Stimulated activated CD4-positive, alpha-beta T cell treated with anti-CD3 and anti-CD28 coated beads, Interleukin-1b, Interleukin-23, amount 100 ng/mL, for 4 hours (primary cell): ENCODE data around the gene GSE1.

Experiments
- DNase-seq, 2 donors: peaks; one replicate each; pipeline ENCODE4 v3.0.0-alpha.2; 2020; ENCODE audit warnings: low read depth in 2 of 2

Gene GSE1

DNA sequence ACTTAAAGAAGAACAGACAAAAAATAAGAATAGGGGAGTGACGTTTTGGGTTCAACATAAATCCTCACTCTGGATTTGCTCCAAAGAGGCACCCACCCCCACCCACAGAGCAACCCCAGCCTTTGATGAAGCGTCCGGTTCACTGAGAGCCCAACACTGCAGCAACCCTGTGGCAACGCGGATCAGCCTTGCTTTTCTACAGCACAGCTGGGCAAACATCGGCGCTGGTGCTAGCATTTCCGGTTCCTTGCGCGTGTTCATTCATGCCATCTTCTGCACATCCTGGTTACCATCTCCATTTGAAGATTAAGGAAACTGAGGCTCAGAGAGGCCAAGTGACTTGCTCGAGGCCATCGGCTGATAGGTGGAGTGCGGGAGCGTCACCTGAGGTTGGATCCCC, 84.3 kb downstream of the GSE1 start:
- DNase-seq = no peak

DNA sequence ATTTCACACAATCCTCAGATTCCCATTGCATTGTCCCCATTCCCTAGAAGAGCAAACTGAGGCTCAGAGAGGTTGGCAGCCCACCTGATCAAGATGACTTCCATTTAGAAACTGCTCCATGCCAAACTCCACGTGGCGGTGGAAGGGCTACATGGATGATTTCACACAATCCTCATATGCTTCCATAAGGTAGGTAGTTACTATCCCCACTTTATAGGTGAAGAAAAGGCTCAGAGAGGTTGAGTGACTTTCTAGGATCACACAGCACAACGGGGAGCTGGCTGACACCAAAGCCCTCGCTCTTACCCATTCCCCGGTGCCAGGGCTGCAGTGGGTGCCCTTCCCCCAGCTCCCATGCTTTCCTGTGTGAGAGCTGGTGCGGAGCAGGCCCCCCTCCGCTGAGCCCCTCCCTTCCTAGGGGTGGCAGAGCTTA, 85.4 kb downstream of the GSE1 start:
- DNase-seq = no peak

DNA sequence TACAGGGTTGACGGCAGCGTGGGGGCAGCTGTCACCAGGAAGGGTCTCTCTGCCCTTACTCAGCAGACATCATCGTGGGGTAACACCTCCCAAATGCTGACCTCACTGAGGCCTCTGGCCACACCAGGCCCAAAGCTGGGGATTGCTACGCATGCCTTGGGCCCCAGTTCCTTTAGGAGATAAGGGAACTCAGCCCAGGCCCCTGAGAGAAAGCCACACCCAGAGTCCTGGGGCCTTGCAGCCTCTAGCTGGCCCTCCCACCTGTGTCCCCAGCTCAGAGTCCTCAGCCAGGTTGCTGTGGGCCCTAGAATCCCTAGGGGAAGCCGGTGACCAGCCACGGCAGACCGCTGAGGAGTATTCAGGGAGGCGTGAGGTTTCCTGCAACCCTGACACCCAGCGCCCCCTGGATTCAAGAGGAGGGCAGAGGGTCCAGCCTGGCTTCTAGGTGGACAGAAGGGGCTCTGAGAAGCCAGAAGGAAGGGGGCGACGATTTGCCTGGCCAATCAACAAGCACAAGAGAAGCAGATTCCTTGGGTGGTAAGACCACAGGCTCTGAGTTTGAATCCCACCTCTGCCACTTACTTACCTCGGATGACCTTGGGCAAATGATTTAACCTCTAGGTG, 85.9 kb downstream of the GSE1 start:
- DNase-seq = no peak

DNA sequence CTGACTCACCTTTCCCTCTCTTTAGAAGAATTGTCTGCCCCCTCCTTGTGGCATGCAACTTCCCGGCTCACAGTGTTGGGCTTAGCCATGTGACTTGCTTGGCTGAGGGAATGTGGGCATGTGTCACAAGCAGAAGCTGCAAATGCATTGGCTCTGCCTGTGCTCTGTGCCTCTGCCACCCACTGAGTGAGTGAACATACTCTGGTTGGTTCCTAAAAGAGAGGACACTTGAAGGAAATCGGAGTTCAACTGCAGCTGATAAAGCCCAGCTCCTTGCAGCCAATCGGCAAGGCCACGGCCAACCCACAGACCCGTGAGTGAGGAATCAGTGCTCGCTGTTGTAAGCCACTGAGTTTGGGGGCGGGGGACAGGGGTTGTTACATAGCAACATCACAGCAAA, 86.5 kb downstream of the GSE1 start:
- DNase-seq = no peak

DNA sequence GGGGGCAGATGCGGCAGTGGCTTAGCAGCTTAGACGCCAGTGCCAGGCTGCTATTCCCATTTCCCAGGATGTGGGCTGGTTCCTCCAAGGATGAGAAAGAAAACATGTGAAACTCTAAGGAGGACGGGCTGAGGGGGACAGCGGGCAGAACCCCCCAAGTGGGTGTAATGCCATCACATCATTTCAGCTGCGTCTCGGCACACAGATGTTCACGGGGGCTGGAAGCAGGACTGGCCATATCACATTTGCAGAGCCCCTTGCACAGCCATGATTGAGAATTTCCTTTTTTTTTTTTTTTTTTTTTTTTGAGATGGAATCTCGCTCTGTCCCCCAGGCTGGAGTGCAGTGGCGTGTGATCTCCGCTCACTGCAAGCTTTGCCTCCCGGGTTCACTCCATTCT, 90.9 kb downstream of the GSE1 start:
- DNase-seq = no peak

DNA sequence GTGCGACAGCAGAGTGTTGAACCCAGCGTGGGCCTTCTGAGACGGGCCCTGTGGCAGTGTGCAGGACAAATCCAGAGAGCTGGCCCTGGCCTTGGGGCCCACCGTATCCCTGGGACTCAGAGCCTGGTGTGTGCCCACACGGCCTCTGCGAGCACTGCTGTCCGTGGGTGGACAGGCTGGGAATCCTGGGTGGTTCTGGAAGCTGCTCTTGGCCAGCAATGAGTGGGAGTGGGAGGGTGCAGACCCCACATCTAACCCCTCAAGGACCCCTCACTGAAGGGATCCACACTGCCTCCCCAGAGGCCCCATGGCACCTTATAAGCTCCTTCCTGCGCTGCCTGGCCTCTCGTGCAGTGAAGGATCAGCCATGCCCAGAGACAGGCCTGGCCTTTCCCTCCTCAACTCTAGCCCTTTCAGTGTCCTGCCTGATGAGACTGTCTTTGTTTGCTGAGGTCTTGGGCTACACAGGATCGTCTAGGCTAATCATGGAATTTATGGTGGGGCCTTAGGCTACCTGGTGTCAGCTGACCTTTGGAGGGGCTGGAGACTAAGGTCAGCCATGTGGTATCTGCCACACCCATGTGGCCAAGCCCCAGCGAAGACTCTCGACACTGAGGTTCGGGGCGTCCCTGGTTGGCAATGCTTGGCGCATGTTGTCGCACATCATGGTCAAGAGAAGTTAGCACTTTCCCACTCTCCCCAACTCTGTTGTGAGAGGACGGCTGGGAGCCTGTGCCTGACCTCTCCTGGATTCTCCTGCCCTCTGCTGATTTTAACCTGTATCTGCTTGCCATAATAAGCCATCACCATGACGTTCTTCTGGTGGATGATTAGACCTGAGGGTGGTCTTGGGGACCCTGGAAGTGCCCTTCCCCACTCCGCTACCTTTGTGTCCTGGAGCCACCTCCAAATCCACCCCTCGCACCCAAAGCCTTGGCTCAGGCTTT, 92.1 kb downstream of the GSE1 start:
- no peak for DNase-seq

DNA sequence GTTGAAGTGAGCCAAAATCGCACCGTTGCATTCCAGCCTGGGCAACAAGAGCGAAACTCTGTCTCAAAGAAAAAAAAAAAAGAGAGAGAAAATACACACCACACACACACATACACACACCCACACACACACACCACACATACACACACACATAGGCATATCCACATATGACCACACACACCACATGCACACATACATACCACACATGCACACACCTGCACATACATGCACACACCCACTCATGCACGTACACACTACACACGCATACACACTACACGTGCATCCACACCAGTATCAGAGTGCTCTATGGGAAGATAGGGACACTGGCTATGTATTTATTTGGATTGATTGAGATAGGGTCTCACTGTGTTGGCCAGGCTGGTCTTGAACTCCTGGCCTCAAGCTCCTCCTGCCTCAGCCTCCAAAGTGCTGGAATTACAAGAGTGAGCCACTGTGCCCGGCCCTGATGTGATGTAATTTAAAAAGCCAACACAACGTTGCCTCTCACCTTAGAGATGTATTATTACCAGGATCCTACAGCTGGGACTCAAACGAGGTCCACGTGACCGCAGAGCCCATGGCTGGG, 93.4 kb downstream of the GSE1 start:
- DNase-seq = no peak

DNA sequence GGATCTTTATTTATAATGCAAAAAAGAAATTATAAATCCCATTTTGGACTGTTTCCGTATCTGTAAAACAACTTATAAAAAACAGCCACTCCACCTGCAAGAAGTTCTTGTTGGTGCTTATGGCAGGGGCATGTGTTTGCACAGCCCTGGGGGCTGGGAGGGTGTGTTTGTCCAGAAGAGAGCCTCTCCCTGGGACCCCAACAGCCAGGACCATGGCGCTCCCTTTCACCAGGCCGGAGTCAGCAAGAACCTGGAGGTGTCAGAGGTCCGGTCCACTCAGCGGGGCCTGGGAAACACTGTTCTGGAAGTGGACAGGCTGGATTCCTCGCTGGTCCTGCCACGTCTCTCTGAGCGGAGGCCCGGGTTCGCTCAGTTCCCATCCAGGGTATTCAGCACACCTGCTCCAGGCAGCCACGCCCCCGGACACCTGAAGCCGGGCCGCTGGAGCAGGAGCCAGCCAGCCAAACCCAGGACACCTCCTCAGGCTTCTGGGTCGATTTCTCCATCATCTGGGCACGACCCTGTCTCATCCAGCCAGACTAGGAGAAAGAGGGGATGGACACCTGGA, 94.5 kb downstream of the GSE1 start:
- no peak for DNase-seq

DNA sequence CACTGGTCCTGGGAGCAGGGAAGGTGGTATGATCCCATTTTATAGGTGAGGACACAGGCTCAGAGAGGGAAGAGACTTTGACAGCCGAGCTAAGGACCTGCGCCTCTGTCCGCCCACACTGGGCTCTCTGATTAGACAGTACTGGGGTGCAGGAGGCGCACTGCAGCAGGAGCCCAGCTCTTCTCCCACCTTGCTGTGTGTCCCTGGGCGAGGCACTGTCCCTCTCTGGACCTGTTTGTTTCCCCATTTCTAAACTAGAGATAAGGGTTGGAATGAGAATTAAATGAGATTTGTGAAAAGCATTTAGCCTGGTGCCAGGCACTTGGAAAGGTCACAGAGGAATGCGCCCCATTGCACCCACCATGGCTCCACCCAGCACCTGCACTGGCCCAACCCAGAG, 95.2 kb downstream of the GSE1 start:
- DNase-seq = no peak

DNA sequence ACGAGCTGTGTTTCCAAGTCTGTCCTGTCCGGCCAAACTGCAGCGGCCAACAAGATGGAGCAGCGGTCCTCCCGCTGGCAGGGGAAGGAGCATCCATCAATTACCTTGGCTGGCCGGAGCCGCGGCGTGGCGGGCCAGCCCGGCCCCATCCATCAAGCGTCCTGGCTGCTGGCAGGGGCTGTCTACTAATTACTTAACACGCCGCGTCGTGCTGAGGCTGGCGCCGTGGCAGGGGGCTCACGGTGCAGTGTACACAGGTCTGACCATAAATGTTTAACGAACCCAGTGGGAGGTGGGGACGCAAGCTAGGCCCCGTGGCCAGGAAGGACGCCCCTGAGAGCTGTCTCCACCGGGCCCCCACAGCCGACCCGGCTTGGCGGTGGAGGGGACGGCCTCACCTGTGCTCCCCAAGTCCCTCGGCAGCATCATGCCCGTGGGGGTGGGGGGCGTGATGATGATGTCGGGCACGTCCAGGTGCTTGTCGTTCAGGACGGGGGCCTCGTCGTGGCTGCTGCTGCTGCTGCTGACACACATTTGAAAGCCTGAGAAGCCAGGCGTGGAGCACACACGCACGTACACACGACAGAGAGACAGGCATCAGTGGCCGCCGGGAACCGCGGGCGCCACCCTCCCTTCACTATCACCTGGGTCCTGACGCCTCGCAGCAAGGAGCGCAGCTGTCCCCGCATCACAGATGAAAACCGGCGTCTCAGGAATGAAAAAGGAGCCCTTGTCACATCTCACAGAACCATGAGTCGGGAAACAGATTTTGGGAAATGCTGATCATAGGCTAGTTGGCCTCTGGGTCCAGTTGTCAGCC, 96.9 kb downstream of the GSE1 start:
- no peak for DNase-seq

DNA sequence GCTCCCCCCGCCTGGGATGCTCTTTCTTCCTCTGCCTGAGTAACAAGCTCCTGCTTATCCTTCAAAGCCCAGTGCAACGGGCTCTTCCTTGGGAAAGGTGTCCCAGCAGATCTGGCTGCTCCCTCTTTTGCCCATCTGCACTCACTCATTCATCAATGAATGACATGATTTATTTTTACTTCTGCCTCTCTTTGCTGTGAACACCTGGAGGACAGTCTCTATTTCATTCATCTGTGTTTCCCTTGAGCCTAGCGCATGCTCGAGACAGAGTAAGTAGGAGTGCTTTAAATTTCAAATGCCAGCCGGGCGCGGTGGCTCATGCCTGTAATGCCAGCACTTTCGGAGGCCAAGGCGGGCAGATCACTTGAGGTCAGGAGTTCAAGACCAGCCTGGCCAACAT, 97.6 kb downstream of the GSE1 start:
- DNase-seq = no peak

DNA sequence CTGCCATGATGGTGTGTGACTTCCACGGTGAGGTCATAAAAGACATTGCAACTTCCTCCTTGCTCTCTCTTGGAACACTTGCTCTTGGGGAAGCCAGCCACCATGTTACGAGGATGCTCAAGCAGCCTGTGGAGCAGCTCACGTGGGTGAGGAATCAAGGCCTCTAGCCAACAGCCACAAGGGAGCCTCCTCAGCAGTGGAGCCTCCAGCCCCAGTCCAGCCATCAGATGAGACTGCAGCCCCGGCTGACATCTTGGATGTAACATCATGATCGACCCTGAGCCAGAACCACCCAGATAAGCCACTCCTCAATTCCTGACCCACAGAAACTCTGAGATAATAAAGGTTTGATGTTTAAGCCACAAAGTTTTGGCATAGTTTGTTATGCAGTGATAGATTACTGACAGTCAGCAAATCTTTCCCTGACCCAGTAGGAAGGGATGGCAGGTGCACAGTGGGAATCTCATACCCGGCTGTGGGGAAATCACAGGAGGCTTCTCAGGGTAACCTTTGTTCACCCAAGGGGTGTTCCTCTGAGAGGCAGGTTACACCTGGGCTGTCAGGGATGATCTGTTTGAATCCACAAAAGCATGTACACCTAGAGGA, 99.0 kb downstream of the GSE1 start:
- no peak for DNase-seq

DNA sequence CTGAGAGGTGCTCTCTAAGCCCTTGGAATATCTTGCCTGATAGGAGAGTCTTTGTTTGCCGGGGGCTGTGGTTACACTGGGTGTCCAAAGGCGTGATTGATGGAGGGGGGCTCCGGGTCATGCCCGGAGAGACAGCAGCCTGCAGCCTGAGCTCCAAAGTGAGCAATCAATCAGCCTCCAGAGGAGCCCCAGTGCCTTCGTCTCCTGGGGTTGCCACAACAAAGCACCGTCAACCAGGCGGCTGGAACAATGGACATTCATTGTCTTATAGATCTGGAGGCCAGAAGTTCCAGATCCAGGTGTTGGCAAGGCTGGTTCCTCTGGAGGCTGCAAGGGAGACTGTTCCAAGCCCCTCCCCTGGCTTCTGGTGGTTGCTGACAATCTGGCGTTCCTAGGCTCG, 99.7 kb downstream of the GSE1 start:
- no peak for DNase-seq

DNA sequence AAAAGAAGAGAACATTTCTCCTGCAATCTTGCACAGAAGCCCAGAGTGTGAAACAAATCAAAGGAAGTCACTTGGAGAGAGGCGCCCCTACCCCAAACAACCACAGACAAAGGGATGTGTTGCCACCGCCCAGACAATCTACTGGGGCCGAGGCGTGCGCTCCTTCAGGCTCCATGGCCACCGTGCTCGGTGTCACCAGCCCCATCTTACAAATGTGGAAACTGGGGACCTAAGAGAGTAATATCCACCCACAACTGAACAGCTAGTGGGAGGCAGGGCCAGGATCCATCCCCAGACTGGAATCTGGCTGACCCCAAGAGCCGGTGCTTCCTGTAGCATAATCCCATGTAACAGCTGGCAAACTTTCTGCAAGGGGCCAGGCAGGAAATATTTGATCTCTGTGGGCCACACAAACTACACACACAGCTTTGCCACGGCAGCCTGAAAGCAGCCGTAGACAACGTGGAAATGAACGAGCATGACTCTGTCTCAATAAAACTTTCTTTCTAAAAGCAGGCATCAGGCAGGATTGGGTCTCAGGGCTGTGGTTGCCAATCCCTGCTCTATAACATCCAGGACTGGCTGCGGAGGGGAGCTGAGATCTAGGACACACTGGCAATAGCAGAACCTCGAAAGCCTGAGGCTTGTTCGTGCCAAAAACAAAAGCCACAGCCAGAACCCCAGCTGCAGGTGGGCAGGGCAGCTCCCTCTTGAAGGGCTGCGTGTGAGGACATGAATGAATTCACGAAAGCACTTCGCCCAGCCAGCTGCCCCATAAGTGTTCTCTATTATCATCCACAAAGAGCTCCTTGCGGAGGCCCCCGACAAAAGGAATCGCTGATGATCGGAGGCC, 102.3 kb downstream of the GSE1 start:
- no peak for DNase-seq

DNA sequence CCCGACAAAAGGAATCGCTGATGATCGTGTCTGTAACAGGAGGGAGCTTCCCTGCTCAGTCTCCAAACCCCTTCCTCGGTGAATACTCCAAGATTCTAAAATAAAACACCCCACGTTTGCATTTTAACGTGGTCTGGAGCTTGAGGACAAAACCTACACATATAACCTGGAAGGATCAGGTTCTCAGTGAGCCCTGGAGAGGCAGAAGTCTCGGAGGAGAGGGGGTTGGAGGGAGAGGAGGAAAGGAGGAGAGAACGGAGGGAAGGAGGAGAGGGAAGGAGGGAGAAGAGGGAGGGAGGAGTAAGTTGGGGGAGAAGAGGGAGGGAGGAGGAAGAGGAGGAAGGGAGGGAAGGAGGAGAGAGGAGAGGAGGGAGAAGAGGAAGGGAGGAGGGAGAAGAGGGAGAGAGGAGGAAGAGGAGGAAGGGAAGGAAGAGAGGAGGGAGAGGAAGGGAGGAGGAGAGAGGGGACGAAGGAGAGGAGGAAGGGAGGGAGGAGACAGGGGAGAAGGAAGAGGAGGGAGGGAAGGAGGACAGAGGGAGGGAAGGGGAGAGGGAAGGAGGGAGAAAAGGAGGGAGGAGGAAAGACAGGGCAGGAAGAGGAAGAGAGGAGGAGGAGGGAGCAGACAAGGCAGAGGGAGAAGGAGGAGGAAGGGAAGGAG, 103.0 kb downstream of the GSE1 start:
- DNase-seq = no peak

DNA sequence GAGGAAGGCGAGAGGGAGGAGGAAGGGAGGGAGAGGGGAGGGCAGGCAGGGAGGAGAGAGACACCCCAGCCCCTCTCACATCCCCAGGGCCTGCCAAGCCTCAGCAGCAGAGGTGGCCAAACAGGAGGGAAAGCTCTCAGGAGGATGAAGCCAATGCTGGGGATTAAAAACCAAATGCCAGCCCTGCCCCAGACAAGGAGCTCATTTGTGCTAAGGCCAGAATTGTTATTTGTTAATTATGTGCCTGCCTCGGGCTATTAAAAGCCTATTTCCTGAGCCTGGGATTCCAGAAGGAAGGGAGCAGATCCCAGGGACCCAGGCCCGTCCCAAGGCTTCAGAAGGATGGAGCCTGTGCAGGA, 103.5 kb downstream of the GSE1 start:
- no peak for DNase-seq

DNA sequence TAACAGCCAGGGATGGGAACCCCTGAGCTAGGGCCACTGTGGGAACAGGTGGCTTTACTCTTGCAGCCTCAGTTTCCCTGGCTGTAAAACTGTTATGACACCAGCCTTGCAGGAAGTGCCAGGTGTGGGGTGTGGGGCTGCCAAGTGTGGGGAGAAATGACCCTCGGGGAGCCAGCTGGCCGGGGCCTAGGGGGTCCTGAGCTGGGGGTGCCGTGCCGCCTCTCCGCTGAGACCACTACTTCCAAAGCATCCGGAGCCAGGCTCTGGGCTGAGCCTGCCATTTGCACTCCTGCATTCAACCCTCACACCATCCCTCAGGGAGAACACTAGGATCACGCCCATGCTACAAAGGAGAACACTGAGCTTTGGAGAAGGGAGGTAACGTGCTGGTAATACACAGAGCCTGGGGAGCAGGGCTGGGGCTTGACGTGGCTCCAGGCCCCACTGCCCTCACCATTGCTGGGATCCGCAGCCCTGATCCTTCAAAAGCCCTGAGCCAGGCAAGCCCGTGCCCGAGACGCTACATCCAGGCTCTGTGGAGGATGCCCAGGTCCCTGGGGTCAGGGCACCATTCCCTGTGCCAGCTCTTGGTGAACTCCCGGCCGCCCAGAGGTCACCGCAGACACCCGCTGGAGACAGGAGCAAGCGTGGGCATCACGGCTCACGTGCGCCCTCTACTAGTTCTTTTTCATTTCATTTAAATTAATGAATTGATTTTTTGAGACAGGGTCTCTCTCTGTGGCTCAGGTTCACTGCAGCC, 104.5 kb downstream of the GSE1 start:
- peak; percentile 25 to 52 for DNase-seq

DNA sequence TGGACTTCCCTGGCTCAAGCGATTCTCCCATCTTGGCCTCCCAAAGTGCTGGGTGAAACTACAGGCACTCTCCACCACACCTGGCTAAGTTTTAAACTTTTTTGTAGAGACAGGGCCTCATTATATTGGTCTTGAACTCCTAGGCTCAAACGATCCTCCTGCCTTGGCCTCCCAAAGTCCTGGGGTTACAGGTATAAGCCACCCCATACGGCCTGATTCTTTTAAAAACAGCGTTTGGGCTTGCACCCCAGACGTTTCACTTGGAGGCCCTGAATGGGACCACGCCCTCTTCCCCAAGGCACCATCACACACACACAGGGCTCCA, 105.0 kb downstream of the GSE1 start:
- DNase-seq = no peak

DNA sequence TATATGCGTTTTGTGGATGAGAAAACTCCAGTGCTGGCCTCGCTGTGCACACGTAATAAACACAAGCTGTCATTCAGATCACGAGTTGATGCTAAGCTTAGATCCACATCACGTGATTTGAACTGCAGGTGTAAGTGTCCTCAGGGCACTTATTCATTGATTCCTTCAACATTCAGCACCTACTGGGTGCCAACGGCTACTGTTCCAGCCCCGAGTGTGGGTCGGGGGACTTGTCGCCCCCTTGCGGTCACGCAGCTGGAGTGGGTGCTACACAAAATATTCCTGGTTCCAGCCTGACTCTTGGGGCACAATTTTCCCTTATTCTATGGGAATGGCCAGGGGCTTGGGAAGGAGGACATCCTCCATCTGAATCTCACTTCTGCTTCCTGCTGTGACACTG, 105.6 kb downstream of the GSE1 start:
- no peak for DNase-seq
